ENCODE results near the gene F13A1.

- TF ChIP-seq CTCF (IDR thresholded peaks at IDR 0.05; ENCODE audit: insufficient read depth, low read length, poor library complexity, severe bottlenecking), result no peak
- TF ChIP-seq EZH2phosphoT487 (conservative IDR thresholded peaks at IDR 0.05; ENCODE audit: low read length), result no peak
Observed at GRCh38 chr6:6319952-6320811, at the start of gene F13A1.
